Measurements from ENCODE around the gene LIX1L. TPM values are rescaled to one million over a fixed set of nuclear protein-coding genes. Genes with fewer than 3 reads are reported as not detected.

LIX1L gene
- total and polyA plus RNA-seq, 2 of the 13 experiments (the other 11 are each of a cell fraction or from before 2014, with no cell fraction given) = 8.1 to 24.9 TPM

GRCh38 chr1:145961425-145962156 is 3.8 kb upstream of the LIX1L start:
- Histone ChIP-seq H3K27ac (ENCODE audit: extremely low read length, insufficient read depth, low read length) (no peak overlapping the region), H3K36me3 (replicated peaks in 1 of 2; ENCODE audit: control insufficient read depth in 1 of 2, insufficient read depth in 2 of 2, low read length in 2 of 2) (no peaks in the 10 kb centered on the region), H3K9me3 (ENCODE audit: low read length) (no peaks in the 10 kb centered on the region), H2AFZ (ENCODE audit: low read length) (no peak overlapping the region), H3K27me3 (ENCODE audit: control insufficient read depth in 1 of 2, insufficient read depth in 2 of 2, low read length in 2 of 2) (peaks cover 0 to 30% of the 10 kb centered on the region in 2 experiments; a peak in 3 of 5 replicates), H3K79me2 (ENCODE audit: insufficient read depth, low read length) (peaks cover 8% of the 10 kb centered on the region), H3K9ac (ENCODE audit: insufficient read depth, low read depth, low read length) (peak overlapping the region; percentile 62), H4K20me1 (ENCODE audit: insufficient read depth, low read length) (no peaks in the 10 kb centered on the region), H3K4me2 (ENCODE audit: low read depth, low read length) (peak overlapping the region; percentile 99), H3K4me1 (ENCODE audit: insufficient read depth, low read length) (peaks cover 60% of the 10 kb centered on the region), H3K4me3 (replicated peaks in 1 of 3; ENCODE audit: insufficient read depth in 1 of 3, low read depth in 2 of 3, low read length in 3 of 3) (peak overlapping the region; percentile 60 to 91 (median 68))
- no peak for ATAC-seq
- CTCF ChIA-PET (ENCODE audit: low intra/inter-chr PET ratio, low total read pairs) = no interaction called here
- no peak for FAIRE-seq
- under 1% methylated on average over 19 of the region's 57 CpGs for WGBS (ENCODE audit: low lambda C conversion rate)
- no TSS peak for BruUV-seq (replicated peaks)
- POLR2A ChIA-PET = interaction anchor here (0.6 kb wide), 1 partner anchor 36 kb away, joined by 3 read pairs; no protein-coding TSS in a partner anchor
- no peak for DNase-seq (ENCODE audit: low spot score)
- intact Hi-C loops (cut with micrococcal nuclease; ENCODE audit: unreplicated experiment) = loop anchor here (5.0 kb wide), 2 partner anchors 46 to 104 kb away; partner anchors contain the start of gene PIAS3
- in situ Hi-C loops (cut with HindIII; ENCODE audit: extremely low pct_ligation_motif_present, low pct_unique_long_range_greater_than_20kb) = loop anchor here (5.0 kb wide), 1 partner anchor 34 kb away; the partner anchor contains the start of gene RBM8A
- TF ChIP-seq ZFX (CRISPR knock-in tag; IDR thresholded peaks at IDR 0.05; ENCODE audit: low read depth) (peak; percentile 36; the same call in 1 of the 2 replicates), ZMYM4 (CRISPR knock-in tag; IDR thresholded peaks at IDR 0.05) (no peak), ZNF790 (CRISPR knock-in tag; IDR thresholded peaks at IDR 0.05; ENCODE audit: borderline replicate concordance) (no peak), ZBTB46 (CRISPR knock-in tag; IDR thresholded peaks at IDR 0.05; ENCODE audit: borderline replicate concordance) (no peak), ARNT2 (CRISPR knock-in tag; IDR thresholded peaks at IDR 0.05; ENCODE audit: low read depth) (0 out of 2 replicates have a peak, but pooled peaks have one; percentile 23), ZMAT3 (CRISPR knock-in tag; conservative IDR thresholded peaks at IDR 0.05) (no peak), DR1 (CRISPR knock-in tag; IDR thresholded peaks at IDR 0.05) (no peak), HNRNPLL (IDR thresholded peaks at IDR 0.05; ENCODE audit: low read depth, low read length, poor library complexity, severe bottlenecking) (peak; percentile 92), ZNF18 (CRISPR knock-in tag; IDR thresholded peaks at IDR 0.05; ENCODE audit: insufficient replicate concordance) (no peak), HNF1B (CRISPR knock-in tag; IDR thresholded peaks at IDR 0.05) (0 out of 2 replicates have a peak, but pooled peaks have one; percentile 37), YEATS2 (CRISPR knock-in tag; IDR thresholded peaks at IDR 0.05; ENCODE audit: borderline replicate concordance) (no peak), ZNF225 (CRISPR knock-in tag; IDR thresholded peaks at IDR 0.05) (0 out of 2 replicates have a peak, but pooled peaks have one; percentile 30), PHF5A (CRISPR knock-in tag; IDR thresholded peaks at IDR 0.05; ENCODE audit: low read depth, unreplicated experiment) (no peak), FOXM1 (CRISPR knock-in tag; IDR thresholded peaks at IDR 0.05) (no peak)
- TF ChIP-seq, protein P1, sequence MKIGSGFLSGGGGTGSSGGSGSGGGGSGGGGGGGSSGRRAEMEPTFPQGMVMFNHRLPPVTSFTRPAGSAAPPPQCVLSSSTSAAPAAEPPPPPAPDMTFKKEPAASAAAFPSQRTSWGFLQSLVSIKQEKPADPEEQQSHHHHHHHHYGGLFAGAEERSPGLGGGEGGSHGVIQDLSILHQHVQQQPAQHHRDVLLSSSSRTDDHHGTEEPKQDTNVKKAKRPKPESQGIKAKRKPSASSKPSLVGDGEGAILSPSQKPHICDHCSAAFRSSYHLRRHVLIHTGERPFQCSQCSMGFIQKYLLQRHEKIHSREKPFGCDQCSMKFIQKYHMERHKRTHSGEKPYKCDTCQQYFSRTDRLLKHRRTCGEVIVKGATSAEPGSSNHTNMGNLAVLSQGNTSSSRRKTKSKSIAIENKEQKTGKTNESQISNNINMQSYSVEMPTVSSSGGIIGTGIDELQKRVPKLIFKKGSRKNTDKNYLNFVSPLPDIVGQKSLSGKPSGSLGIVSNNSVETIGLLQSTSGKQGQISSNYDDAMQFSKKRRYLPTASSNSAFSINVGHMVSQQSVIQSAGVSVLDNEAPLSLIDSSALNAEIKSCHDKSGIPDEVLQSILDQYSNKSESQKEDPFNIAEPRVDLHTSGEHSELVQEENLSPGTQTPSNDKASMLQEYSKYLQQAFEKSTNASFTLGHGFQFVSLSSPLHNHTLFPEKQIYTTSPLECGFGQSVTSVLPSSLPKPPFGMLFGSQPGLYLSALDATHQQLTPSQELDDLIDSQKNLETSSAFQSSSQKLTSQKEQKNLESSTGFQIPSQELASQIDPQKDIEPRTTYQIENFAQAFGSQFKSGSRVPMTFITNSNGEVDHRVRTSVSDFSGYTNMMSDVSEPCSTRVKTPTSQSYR (CRISPR knock-in tag; IDR thresholded peaks at IDR 0.05; ENCODE audit: borderline replicate concordance) = 0 out of 2 replicates have a peak, but pooled peaks have one; percentile 28

All from HepG2 (cell line).